C4-2B (cell line): Measurements from ENCODE around the gene B4GALT6.

Experiments
- ZFX ChIP-seq: fragments of 450-650 bp; IDR thresholded peaks from 2 replicates; pipeline ENCODE4 v1.6.1; 2017
- TF ChIP-seq, protein P1 (sequence below): fragments of 450-650 bp; conservative IDR thresholded peaks from 2 replicates; pipeline ENCODE4 v1.5.1; 2017; ENCODE audit warnings: mild to moderate bottlenecking

DNA sequence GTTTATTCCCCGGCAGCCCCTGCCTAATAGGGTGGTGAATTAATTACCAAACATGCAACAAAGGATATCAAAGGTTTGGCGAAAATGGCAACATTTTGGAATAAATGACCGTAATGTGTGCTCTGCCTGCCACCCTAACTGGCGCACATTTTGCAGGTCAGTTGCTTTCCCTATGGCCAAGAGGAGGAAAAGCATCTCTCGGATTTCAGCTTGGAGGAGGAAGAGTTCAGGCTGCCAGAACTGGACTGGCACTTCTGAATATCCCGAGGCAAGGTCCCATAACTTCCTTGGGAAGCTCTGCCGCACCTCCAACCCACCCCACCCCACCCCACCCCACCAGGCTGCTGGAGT, 39.2 kb upstream of the B4GALT6 start:
- TF ChIP-seq, protein P1, sequence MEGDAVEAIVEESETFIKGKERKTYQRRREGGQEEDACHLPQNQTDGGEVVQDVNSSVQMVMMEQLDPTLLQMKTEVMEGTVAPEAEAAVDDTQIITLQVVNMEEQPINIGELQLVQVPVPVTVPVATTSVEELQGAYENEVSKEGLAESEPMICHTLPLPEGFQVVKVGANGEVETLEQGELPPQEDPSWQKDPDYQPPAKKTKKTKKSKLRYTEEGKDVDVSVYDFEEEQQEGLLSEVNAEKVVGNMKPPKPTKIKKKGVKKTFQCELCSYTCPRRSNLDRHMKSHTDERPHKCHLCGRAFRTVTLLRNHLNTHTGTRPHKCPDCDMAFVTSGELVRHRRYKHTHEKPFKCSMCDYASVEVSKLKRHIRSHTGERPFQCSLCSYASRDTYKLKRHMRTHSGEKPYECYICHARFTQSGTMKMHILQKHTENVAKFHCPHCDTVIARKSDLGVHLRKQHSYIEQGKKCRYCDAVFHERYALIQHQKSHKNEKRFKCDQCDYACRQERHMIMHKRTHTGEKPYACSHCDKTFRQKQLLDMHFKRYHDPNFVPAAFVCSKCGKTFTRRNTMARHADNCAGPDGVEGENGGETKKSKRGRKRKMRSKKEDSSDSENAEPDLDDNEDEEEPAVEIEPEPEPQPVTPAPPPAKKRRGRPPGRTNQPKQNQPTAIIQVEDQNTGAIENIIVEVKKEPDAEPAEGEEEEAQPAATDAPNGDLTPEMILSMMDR: no peak
- TF ChIP-seq ZFX: no peak
